Measurements from ENCODE around the gene TCTN1. TPM values are rescaled to one million over a fixed set of nuclear protein-coding genes. Genes with fewer than 3 reads are reported as not detected.
A peak's percentile ranks its signal among the peaks of the same experiment; 100 is the strongest.

Gene TCTN1
- total and polyA plus RNA-seq, 9 of the 15 experiments (the other 6 are each of a cell fraction or from before 2014, with no cell fraction given) = 0.32 to 12.5 (median 4.0) TPM

GRCh38 chr12:110585231-110585799 is 28.6 kb upstream of the TCTN1 start (continued):
- TF ChIP-seq ZNF592 (IDR thresholded peaks at IDR 0.05) = 0 out of 2 replicates have a peak, but pooled peaks have one; percentile 31
- peak in 1 of 3 experiments; percentile 8; a peak in 1 of 6 replicates for TF ChIP-seq ZBTB11 (CRISPR knock-in tag; IDR thresholded peaks at IDR 0.05)
